ENCODE measurements around the gene TCF7L2.
"Not testable (repeated sequence)": the region's sequence is repeated elsewhere in the genome, so short reads cannot be mapped to it uniquely, and the experiment has no call there.

Gene TCF7L2

GRCh38 chr10:113061557-113061956 lies 111.5 kb downstream of the TCF7L2 start:
- DNase-seq (ENCODE audit: low read depth in 2 of 2), result no peak
- H3K4me3 ChIP-seq (replicated peaks in 1 of 2; ENCODE audit: low read depth in 2 of 2, low read length in 2 of 2), result no peak overlapping the region
- TF ChIP-seq CTCF (IDR thresholded peaks at IDR 0.05; ENCODE audit: low read depth, low read length), result no peak

GRCh38 chr10:113063043-113063967 lies 113.3 kb downstream of the TCF7L2 start:
- no peak overlapping the region for H3K4me3 ChIP-seq (replicated peaks in 1 of 2; ENCODE audit: low read depth in 2 of 2, low read length in 2 of 2)
- TF ChIP-seq CTCF (IDR thresholded peaks at IDR 0.05; ENCODE audit: low read depth, low read length), result no peak
- peak in 1 of 2 donors; percentile 60 for DNase-seq (ENCODE audit: low read depth in 2 of 2)

GRCh38 chr10:113064039-113064438 lies 114.0 kb downstream of the TCF7L2 start:
- H3K4me3 ChIP-seq (replicated peaks in 1 of 2; ENCODE audit: low read depth in 2 of 2, low read length in 2 of 2), result no peak overlapping the region
- DNase-seq (ENCODE audit: low read depth in 2 of 2), result no peak
- TF ChIP-seq CTCF (IDR thresholded peaks at IDR 0.05; ENCODE audit: low read depth, low read length), result no peak

GRCh38 chr10:113066120-113066519 lies 116.1 kb downstream of the TCF7L2 start:
- not testable (repeated sequence) for DNase-seq (ENCODE audit: low read depth in 2 of 2); H3K4me3 ChIP-seq (replicated peaks in 1 of 2; ENCODE audit: low read depth in 2 of 2, low read length in 2 of 2)

- no peak for DNase-seq (ENCODE audit: low read depth in 2 of 2)
- no peak for TF ChIP-seq CTCF (IDR thresholded peaks at IDR 0.05; ENCODE audit: low read depth, low read length)
- H3K4me3 ChIP-seq (replicated peaks in 1 of 2; ENCODE audit: low read depth in 2 of 2, low read length in 2 of 2), result no peak overlapping the region
Observed at GRCh38 chr10:113066561-113067312, 116.7 kb downstream of the TCF7L2 start.

- H3K4me3 ChIP-seq (replicated peaks in 1 of 2; ENCODE audit: low read depth in 2 of 2, low read length in 2 of 2), result no peak overlapping the region
- TF ChIP-seq CTCF (IDR thresholded peaks at IDR 0.05; ENCODE audit: low read depth, low read length), result no peak
- DNase-seq (ENCODE audit: low read depth in 2 of 2), result no peak
Observed at GRCh38 chr10:113067501-113067900, 117.5 kb downstream of the TCF7L2 start.
